Activated CD8-positive, alpha-beta memory T cell treated with anti-CD3 and anti-CD28 coated beads, Interleukin-2, amount 50 U/mL, for 24 hours (primary cell): ENCODE data around the gene PLXNA4.

Source experiments
- DNase-seq: peaks from one replicate; pipeline ENCODE4 v3.0.0-alpha.2; 2020; ENCODE audit errors: extremely low read depth

Gene PLXNA4

DNA sequence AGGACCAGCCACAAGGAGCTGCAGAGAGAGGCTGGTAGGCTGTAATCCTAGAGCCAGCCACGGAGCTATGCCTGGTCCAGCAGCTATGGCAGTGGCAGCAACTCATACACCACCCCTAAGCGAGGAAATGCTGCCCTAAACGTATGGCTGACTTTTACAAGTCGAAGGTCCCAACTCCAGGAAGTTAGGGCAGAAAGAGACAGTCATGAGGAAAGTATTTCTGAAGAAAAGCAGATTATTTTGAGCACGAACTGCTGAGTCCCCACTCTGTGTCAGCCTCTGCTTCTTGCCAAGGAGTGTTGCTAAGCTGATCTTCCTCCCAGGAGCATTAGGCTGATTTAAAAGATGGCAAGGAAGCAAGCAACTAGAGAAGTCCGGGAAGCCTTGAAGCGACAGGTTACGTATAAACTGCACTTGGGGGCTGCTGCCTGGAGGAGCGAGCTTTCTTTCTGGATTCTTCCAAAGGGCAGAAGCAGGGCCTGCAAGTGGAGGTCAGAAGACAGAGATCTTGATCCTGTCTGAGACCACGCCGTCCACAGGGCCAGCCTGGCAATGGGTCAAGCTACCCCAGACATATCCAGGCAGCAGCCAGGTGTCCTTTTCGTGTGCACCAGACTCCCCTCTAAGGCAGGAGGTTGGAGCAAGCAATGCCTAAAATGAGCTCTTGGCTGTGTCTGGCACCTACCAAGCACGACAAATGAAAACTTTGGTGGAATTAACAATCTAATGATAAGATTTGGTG is 39.4 kb downstream of the PLXNA4 start:
- no peak for DNase-seq

DNA sequence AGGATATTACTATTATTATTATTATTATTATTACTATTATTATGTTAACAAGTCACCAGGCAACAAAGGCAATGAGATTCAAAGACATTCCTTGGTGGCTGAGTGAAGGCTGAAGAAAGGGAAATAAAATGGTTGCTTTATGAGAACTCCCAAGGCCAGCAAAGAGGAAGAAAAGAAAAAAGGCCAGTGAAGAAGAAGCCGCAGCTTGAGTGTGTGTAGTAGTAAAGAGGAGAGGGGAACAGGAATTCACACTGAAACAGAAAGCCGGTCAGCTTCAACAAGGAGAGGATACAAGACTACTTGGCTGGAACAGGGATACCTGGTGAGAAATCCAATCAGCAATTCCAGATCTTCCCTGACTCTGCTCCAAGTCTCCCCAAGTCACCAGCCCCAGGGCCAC is 42.4 kb downstream of the PLXNA4 start:
- no peak for DNase-seq

DNA sequence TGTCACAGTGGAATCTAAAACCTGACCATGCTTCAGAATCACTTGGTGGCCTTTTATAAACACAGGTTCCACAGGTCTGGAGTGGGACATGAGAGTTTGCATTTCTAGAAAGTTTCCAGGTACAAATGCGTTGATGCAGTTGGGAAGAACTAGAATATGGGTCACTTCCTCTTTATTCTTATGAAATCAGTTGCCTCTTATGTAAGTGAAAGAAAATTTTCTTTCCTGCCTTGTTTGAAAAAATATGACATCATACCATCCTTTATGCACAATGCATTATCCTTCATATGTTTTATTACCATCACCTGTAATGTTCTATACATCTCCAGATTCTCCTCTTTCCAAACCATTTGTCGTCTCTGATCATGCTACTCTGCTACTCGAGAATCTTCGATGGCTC is 44.0 kb downstream of the PLXNA4 start:
- no peak for DNase-seq

DNA sequence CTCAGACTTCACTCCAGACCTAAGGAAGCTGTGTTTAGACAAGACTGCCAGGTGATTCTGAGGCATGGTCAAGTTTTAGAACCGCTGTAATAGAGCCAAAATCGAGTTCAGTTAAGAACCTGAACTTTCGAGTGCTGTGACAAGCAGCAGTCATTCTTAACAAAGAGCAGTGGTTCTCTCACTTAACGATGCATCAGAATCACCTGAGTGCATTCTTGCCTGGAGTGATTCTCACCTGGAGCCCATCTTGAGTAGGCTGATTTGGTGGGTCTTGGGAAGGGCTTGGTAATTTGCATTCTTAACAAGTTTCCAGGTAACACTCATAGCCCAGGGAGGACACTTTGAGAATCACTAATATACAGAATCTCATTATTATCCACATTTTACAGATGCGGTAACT is 44.7 kb downstream of the PLXNA4 start:
- no peak for DNase-seq

DNA sequence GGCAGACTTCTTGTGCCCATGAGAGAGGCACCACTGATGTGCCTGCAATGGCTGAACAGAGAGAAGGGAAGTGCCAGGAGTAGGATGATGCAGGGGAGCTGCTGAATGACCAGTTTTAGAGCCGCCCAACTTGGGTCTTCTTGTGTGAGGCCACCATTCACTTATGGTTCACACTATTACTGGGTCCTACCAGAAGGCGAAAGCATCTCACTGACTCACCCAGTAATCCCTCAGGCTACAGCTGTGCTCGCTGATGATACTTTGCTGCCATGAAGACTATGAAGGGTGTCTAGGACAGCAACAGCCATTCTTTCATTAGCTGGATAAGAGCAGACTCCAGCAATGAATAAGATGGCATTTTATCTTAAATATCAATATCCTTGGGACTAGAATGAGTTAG is 47.6 kb downstream of the PLXNA4 start:
- no peak for DNase-seq

DNA sequence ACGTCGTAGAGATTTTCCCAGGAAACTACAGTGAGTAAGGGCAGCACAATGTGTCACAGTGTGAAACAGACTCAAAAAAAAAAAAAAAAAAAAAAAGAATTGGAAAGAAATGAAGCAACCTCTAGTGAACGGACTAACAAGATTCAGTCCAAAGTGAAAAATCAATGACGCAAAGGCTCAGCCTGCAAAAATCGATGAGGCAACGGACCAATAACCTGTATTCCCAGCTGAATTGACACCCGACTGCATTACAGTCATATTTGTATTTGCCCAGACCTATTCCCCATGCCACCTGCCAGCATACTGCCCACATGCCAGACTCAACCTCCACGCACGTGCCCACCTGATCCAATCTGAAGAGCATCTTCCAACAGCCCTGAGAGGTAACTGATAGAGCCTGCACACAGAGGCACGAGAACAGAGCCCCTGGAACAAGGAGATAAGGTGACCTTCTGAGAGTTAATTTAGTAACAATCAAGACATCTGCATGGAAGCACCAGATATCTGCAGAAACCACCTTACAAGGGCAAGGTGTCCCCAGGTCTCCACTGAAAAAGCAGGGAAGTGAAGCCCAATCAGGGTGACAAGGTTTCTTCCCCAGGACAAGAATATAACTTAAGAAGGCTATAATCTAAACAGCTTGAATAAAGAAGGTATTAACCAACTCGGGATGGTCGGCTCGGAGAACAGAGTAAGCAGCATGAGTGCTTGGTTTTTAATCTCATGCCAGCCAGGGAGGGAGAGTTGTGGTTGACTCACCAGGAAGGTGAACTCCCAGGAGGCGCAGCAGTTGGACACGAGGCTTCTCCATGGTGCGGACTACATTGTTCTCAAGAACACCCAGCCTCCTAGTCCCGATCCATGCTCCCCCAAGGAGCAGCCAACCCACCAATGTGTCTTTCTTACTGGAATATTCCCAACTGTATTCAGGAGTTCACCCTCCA is 48.5 kb downstream of the PLXNA4 start:
- no peak for DNase-seq

DNA sequence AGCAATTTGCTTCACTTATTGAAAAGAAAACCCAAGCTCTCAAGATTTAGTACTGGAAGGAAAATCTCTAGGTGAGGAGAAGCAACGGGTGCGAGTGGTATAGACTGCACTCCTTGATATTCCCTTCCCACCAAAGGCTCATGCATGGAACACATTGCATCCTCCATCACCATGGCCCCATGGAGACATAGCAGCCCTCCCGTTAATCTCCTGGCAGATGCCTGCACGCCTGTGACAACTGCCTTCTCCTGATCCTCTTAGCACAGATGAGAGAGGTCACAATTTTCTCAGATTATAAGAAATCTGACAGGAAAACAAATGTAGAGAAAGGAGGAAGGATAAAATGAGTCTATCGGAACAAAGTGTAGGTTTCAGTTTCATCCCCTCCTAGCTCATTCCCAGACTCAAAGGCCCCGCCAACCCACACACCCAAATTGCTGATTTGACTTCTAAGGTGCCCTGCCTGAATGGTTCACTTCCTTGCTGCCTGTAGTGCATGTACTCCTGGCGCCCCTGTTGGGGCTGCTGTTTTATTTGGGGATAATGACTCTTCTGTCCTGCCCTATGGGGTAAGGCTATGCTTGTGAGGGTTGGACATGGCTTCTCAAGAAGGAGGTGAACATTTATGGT is 50.0 kb downstream of the PLXNA4 start:
- DNase-seq = no peak

DNA sequence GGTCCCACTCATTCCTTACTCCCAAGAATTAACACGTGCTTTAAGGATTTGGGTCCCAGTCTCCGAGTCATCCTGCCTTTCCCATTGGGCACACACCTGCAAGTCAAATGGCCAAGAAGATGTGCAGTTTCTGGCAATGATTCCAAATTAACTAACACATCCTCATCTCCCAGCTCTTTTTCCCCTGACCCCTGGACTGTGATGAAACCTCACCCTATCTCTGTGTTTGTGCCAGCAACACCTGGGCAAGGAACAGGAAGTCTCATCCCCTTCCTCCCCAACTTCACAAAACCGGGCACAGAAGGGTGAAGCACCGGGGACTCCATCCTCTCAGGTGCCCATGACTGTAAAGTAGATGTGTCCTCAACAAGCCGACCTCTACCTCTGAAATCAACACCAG is 54.8 kb downstream of the PLXNA4 start:
- DNase-seq = no peak

DNA sequence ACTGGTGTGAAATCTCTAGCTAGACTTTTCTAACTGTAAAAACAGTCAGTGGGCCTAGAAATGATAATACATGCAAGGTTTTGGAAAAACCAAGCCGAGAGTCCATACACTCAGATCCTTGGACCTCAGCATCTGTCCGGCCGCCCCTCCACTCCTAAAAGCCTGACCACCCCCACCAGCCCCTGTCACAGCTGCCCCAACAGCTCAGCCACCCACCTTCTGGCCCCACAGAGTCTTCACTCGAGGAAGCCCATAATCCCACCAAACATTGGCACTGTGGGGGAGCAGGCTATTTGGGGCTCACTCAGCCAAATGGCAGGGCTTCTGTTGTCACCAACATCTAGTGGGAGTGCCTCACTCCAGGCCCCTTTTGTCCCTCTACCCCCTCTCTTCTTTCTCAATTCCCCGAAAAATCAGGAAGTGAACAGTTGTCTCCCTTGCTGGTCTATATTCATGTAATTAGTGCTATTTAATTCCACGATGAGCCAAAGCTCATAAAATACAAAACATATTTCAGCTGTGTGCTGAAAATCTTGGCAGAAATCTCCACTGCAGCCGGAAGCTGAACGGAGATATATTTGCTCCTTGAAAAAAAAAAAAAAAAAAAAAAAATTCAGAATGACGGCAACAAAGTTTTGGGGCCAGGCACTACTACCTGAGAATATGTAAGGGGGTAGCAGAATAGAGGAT is 55.5 kb downstream of the PLXNA4 start:
- DNase-seq = no peak

DNA sequence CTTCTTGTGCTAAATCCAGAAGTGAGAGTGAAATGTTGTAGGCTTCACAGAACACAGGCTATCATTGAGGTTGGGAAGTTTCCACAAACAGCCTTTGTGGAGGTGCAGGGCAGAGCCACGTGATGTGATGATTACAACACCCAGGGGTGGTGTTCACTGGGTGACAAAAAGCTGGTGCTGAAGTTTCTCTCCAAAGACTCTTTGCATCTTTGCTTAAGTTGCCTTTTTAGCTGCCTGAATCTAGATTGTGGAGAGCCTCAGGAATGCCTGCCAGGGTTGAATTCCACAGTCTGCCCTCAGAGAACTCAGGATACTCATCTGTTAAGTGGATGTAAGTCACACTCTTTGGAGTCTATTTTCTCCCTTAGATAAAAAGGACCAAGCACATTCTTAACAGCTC is 56.3 kb downstream of the PLXNA4 start:
- DNase-seq = no peak

DNA sequence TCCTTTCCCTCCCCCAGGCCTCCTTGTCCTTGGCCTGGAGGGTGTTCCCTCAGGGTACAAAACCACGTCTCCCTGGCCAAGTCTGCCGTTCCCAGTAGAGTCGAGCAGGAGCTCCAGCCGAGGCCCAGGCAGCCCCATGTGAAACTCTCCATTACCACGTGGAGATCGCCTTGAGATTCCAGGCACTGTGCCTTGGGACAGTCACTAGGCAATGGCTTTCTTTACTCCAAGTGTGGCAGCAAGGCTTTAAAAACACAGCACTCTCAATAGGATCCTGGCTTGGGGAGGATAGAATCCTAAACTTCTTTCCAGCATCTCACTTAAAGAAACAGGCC is 57.5 kb downstream of the PLXNA4 start:
- DNase-seq = no peak

DNA sequence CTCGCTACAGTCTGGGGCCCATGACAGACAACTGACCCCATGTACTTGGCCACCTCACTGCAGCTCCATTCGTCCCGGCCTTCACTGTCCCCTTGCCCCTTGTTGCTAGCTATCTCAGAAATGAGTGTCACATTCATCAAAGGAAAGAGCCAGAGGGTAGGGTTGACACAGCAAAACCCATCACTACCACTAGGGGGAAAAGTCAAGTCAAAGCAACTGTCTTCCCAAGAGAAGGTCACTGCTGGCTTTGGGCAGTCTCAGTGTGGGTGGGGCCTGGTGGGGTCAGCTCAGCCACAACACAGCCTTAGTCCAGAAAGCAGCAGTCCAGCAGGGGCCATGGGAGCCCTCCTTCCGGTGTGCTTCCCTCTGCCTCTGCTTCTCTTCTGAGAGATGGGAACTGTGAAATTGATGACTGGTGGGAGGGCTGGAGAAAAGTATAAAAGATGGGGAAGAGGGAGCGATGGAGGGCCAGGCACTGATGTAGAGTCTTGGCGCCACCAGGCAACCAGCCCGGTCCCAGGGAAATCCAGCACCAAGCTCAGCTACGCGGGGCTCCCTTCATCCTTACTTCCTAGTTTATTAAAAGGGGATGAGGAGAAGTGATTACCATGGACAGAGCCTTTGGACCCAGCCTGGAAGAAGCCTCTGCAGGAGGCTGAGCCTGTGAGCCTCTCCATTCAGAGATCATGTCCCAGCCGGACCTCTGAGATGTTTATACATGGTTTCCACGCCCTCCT is 58.0 kb downstream of the PLXNA4 start:
- no peak for DNase-seq

DNA sequence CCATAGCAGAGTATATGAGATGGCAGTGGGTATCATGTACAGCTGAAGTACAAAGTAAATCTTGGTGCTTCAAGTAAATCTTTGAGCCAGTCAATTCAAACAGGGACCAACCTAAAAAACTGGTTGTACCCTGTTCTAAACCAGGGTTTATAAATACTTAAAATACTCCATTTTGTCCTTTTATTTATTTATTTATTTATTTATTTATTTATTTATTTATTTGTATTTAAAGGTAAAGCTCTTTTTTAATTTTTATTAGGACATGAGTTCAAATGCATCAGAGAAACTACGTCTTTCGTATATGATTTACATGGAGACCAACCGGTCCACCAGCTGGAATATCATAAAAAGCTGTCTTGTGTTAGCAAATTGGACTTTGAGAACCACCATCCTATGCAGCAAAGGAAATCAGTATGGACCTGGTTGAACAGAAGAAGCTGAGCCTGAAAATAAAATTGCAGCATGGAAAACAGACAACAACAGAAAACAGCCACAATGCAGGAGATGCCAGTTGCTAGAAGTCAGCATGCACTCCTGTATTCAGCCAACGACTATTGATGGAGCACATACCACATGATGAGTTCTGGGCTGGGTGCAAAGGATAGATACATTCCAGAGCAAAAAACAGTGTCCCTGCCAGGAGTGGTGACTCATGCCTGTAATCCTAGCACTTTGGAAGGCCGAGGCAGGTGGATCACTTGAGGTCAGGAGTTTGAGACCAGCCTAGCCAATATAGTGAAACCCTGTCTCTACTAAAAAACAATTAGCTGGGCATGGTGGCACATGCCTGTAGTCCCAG is 60.0 kb downstream of the PLXNA4 start:
- no peak for DNase-seq

DNA sequence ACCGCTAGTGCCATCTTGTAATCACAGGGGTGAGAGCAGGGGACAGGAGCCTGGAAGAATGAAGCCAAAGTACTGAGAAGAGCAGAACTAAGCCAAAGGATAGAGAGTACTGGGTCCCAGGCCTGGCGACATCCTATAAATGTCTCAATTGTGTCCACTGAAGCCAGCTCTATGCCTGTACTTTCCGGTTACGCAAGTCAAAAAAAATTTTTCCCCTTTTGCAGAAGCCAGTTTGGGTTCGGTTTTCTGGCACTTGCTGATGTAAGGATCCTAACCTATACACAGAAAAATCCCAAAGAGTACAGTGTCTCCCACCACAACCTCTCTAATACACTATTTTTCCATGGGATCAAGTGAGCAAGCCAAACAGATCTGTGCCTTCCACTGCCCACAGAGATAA is 61.1 kb downstream of the PLXNA4 start:
- DNase-seq = no peak

DNA sequence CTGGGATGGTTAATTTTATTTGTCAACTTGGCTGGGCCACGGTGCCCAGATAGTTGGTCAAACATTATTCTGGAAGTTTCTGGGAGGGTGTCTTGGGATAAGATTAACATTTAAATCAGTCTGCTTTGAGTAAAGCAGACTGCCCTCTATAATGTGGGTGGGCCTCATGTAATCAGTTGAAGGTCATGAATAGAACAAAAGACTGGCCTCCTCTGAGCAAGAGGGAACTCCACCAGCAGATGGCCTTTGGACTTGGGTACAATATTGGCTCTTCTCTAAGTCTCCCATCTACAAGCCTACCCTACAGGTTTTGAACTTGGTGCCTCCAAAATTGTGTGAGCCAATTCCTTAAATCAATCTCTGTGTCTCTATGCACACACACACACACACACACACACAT is 61.8 kb downstream of the PLXNA4 start:
- DNase-seq = no peak

DNA sequence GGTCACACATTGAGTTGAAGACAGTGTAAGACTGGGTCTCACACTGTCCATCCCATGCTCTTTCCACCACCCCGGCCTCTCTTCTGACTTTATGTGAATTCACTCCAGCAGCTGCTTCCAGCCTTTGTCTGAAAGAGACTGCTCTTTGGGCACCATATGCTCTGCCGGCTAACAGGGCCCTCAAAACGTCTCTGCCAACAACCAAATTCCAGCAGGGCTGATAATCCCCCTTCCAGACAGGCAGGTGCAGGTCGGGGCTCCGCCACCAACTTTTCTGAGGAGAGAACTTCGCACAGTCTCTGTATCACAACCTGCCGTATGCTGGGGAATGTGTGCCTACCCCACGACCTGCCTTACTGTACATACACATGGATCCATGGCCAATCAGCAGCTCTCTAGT is 64.3 kb downstream of the PLXNA4 start:
- DNase-seq = no peak

DNA sequence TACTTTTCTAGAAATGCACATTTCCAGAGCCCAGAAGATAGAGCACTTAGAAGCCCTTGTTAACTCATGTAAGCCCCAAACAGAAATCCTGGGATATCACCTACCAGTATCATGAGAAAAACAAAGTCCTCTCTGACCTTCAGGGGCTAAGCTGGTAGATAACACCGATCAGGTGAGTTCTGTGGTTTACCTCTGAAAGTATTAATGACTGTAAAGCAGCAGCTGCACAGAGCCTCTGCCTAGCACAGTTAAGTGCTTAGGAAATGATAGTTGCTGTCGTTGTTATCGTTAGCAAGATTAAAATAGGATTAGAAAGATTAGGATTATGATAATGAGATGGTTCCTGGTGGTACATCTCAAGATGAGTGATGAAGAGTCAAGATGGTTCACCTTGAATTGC is 64.9 kb downstream of the PLXNA4 start:
- DNase-seq = no peak

DNA sequence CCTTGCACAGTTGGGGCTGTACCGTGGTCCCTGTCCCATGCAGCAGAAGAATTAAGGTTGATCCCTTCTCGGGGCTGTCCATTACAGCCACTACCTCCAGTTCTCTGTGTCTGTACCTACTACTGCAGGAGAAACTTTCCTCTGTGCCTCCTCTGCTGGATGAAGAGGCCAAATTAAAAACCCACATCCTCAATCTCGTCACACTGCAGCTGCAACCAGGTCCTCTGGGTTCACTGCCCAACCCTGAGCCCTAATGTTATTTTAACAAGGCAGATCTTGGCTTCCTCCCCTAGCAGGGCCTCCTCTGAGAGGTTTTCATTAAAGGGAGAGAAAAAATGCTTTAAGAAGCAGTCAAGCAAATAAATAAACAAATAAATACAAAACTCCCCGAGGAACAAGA is 66.6 kb downstream of the PLXNA4 start:
- DNase-seq = no peak

DNA sequence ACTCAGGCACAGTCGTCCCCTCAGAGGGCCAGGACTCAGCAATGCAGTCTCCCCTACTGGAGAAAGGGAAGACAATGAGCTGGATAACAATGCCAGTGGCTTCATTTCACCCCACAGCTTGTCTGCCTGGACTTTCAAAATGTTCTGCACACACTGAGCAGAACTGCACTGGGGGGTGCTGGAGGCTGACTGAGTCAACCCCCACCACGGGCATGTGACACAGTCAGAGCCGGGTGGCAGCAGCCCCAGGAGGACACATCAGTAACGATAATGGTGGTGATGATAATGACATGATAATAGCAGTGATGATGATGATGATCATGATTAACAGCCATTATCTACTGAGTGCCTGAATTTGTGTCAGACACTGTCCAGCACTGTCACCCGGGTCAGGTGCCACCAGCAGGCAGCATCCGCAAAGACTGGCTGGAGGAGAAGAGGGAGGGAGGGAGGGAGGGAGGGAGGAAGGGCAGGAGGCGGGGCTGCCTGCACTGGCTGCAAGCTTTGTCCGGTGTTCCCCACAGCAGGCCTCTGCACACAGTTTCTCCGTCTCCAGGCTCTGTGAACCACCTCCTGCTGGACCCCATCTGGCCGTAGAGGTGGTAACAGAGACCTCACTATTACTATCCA is 67.4 kb downstream of the PLXNA4 start:
- DNase-seq = no peak

DNA sequence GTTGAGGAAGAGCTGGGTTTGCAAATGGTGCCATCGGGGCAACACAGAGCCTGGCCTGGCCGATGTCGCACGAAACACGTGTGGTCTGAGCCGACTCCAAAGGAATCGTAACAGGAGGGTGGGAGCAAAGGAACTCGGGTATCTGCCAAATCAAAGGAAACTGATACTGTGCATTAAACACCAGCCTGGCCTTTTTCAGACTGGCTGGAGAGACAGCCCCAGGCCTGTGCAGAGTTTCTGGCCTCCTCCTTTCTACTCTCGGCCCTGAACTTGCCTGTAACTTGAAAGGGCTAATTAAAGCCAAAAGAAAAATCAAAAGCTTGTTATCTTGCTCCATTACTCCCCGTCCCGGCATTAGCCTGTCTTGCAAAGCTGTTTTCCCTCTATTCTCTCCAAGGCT is 71.4 kb downstream of the PLXNA4 start:
- DNase-seq = no peak
